HG02943 (cell line): ENCODE data around the gene MTG2.

Source experiments
- ATAC-seq: cut with Tn5 transposase; IDR thresholded peaks from one replicate; pipeline ENCODE4 v1.9.1; 2021; ENCODE audit warnings: mild to moderate bottlenecking, low read depth, moderate library complexity; ENCODE audit not compliant: unreplicated experiment

The MTG2 gene

DNA sequence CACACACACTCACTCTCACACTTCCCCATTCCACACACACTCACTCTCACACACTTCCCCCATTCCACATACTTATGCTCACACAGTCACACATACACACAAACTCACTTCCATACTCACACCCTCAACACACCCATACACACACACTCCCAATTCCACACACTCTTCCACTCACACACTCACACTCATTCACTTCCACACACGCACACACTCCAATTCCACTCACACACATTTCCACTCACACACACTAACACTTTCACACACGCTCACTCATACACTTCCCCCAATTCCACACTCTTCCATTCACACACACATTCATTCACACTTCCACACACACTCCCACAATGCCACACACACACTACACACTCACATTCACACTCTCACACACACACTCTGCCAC, 47.4 kb downstream of the MTG2 start:
- no peak for ATAC-seq

GRCh38 chr20:62230696-62231095, 47.9 kb downstream of the MTG2 start:
- ATAC-seq = no peak

DNA sequence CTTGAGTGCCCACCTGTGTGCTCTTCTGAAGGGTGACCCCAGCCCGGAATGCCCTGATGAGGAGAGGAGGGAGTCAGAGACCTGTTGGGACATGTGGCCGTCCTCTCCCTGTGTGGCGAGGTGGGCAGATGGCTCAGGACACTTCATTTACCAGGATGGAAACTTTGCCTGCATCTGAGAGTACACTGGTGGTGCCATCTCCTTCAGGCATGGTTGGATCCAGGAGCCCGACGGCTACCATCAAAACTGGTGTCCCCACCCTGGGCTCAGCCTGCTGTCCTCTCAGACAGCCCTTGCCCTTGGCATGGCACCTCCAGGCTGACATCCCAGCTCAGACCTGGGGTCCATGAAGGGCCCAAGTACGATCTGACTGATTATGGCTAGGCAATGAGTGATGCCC, 48.5 kb downstream of the MTG2 start:
- ATAC-seq = no peak

DNA sequence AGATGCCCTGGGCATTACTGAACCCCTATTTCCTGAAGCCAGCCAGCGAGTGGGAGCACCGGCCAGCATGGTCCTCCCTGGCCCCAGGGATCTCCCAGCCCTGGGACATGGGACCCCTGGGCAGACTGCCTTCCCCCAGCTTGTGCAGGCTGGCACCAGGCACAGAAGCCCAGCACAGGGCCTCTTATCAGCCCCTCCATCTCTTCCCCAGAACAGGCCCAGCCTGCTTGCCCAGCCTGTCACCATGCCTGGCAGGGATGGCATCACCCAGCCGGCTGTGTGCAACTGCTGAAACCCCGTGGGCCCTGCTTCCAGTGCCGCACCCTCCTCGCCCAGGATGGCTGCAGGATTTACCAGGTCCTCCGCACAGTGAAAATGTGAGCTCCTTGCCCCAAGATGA, 49.4 kb downstream of the MTG2 start:
- no peak for ATAC-seq

- no peak for ATAC-seq
Measured at GRCh38 chr20:62232770-62233645, 50.2 kb downstream of the MTG2 start.

DNA sequence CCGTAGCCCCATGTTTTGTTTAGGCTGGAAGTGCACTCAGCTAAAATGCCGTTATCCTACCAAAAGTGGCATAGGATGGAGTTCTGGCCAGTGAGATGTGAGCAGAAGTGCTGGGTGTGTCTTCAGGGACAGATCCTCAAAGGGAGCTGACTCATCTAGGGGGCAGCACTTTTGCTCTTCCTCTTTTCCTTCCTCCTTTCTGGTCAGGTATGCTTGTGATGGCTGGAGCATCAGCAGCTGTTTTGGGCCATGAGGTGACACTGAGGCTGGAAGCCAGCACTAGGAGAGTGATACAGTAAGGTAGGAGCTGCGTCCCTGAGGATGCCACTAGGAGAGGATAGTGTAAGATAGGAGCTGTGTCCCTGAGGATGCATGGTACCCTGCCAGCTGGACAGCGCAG, 50.9 kb downstream of the MTG2 start:
- ATAC-seq = no peak

GRCh38 chr20:62234339-62234738, 51.5 kb downstream of the MTG2 start:
- no peak for ATAC-seq

DNA sequence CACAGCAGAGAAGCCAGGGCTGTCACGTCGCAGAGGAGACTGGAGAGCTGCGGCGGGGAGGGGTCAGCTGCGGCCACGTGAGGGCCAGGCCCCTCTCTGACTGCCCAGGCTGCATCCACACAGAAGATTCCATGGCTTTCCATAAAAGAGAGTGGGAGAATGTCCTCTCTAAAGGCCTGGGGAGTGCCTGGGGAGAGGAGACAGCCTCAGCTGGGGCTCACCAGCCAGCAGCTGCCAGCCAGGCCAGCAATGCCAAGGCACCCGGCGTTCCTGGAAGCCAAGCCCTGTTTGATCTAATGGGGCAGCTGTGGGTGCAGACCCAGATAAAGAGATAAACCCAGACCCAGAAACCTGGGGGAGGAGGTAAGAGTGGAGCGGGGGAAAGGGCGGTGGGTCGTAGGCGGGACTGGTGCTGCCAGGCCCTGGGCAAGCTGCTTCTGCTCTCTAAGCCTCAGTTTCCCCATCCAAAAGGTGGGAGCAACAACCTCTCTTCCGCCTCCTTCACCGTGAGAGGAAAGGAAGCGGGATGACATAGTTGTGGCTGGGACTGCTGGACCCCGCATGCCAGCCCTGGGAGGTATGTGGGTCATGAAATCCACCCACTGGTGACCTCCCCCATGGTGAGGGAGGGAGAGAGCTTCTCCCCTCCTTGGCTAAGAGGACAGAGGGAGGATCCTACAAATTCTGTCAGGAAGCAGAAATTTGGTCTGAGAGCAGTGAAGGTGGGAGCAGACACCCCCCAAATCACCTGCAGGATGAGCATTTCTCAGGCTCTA, 52.4 kb downstream of the MTG2 start:
- ATAC-seq = no peak

- no peak for ATAC-seq
Measured at GRCh38 chr20:62235777-62236157, 52.9 kb downstream of the MTG2 start.

DNA sequence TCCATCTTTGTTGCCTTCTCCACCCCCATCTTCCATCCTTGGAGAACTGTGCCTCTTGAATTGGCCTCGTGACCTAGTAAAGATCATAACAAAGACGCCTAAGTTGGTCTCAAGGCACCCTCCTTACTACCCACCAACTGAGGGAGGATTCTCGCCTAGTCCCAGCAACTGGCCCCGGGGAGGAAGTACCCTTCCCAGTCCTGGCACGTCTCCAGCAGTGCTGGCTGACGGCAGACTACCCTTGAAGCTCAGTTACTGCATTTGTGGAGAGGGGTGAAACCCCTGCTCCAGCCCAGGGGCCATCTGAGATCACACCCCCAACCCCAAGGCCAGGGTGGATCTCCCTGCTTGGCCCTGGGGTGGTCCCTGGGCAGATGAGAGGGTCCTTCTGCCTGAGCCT, 53.4 kb downstream of the MTG2 start:
- no peak for ATAC-seq

GRCh38 chr20:62236766-62237513, 54.1 kb downstream of the MTG2 start:
- no peak for ATAC-seq

GRCh38 chr20:62237514-62237800, 54.6 kb downstream of the MTG2 start:
- no peak for ATAC-seq

- peak; percentile 97 for ATAC-seq
Measured at GRCh38 chr20:62237801-62238568, 55.2 kb downstream of the MTG2 start, which contains the start of gene OSBPL2. TSS of gene OSBPL2 (plus strand) at chr20:62238521. CDS start at chr20:62256185, 17,664 bp downstream.

DNA sequence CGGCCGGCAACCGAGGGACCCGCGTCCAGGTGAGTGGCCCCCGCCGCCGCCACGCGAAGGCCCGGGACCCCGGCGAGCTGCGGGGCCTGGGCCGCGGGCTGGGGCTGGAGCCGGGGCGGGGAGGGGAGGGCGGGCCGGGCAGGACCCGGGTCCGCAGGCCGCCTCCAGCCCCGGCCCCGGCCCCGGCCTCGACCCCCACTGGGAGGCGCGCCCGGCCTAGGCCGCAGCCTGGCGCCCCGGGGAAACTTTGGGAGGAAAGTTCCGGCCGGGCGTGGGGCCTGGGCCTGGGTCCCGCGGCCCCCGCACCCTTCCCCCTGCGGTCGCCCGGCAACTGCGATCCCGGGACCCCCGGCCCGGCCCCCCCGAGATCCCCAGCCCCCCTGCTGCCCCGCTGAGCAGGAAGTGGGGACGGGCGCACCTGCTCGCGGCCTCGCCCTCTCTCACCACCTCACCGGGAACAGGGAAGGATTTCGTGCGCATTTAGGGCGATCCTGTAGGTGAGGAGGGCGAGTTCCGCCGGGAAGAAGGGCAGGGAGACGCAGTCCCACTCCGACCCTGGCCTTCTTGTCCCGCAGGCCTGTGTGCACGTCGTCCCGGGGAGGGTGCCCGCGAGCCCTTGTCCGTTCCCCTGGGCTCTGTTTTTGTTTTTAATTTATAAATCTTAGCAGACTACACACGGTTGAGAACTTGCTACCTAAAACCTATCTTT, 55.9 kb downstream of the MTG2 start:
- ATAC-seq = peak; percentile 6

DNA sequence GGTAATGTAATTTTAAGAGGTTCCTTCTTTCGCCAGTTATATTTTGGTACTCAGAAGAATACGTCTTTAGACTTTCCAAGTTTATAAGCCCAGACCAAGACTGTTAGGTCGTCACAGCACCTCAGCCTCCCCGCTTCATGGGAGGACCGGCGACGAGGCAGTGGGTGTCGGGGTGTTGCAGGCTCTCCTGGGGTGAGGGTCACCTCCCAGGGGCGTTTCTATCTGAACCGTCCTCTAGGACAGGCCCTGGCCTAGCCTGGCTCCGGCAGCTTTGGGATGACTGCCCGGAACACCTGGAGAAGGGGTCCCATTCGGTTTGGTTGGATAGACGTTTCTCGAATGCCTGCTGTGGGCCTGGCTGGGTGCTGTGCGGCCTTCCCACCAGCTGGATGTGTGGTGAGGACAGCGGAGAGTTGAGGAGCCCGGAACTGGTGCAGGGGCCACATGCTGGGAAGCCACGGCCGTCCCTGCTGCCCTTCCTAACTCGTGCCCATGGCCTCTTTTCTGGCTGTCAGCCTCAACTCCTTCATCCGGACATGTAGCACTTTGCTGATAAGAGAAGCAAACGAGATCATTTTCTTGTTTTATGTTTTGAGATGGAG, 56.6 kb downstream of the MTG2 start:
- ATAC-seq = no peak

- no peak for ATAC-seq
Measured at GRCh38 chr20:62240020-62240685, 57.3 kb downstream of the MTG2 start.

GRCh38 chr20:62241506-62241905, 58.7 kb downstream of the MTG2 start:
- no peak for ATAC-seq

- ATAC-seq = no peak
Measured at GRCh38 chr20:62242176-62242575, 59.3 kb downstream of the MTG2 start.

GRCh38 chr20:62243106-62243505, 60.3 kb downstream of the MTG2 start:
- ATAC-seq = no peak
